Spleen (tissue), 11 donors: ENCODE data around the gene S100A8. TPM values are rescaled to one million over a fixed set of nuclear protein-coding genes. Genes with fewer than 3 reads are reported as not detected.

Experiments
- DNase-seq: peaks from one replicate; pipeline ENCODE4 v3.0.0-alpha.2; 2020
- H3K27ac ChIP-seq, 8 donors: fragments of 200-600 bp; sonication (generic) in 7 of 8; 1 replicate in 4 of 8; 2 replicates in 4 of 8; pipeline versions ENCODE4 v1.5.0 to v1.8.0; 2016 to 2021; ENCODE audit warnings: inconsistent platforms in 4 of 8, mild to moderate bottlenecking in 4 of 8, moderate library complexity in 1 of 8
- H3K27me3 ChIP-seq, 7 donors: fragments of 200-600 bp; sonication (generic) in 6 of 7; replicated peaks in 1 of 7; 1 replicate in 4 of 7; 2 replicates in 3 of 7; pipeline versions ENCODE4 v1.5.0 to v1.8.0; 2016 to 2021; ENCODE audit warnings: inconsistent platforms in 3 of 7, mild to moderate bottlenecking in 1 of 7
- H3K36me3 ChIP-seq, 6 donors: fragments of 200-600 bp; sonication (generic) in 5 of 6; 1 replicate in 4 of 6; 2 replicates in 2 of 6; pipeline versions ENCODE4 v1.5.0 to v1.8.0; 2016 to 2021; ENCODE audit warnings: inconsistent platforms in 2 of 6
- H3K4me1 ChIP-seq, 6 donors: fragments of 200-600 bp; sonication (generic) in 5 of 6; 1 replicate in 3 of 6; 2 replicates in 3 of 6; pipeline versions ENCODE4 v1.5.0 to v1.8.0; 2016 to 2021; ENCODE audit warnings: inconsistent platforms in 3 of 6
- H3K4me3 ChIP-seq, 8 donors: fragments of 200-600 bp; sonication (generic) in 7 of 8; 1 replicate in 4 of 8; 2 replicates in 4 of 8; pipeline versions ENCODE4 v1.5.0 to v1.8.0; 2016 to 2021; ENCODE audit warnings: inconsistent platforms in 4 of 8, mild to moderate bottlenecking in 4 of 8, moderate library complexity in 2 of 8
- H3K9me3 ChIP-seq, 8 donors: fragments of 200-600 bp; sonication (generic) in 7 of 8; 1 replicate in 4 of 8; 2 replicates in 4 of 8; pipeline versions ENCODE4 v1.5.0 to v1.8.0; 2016 to 2021; ENCODE audit warnings: inconsistent platforms in 4 of 8
- CTCF ChIP-seq, 11 experiments: fragments of 200-600 bp in 7 of 11; fragments of 450-650 bp in 4 of 11; sonication (generic) in 4 of 11; IDR thresholded peaks in 8 of 11; conservative IDR thresholded peaks in 3 of 11; 1 replicate in 7 of 11; 2 replicates in 4 of 11; pipeline versions ENCODE4 v1.4.0 to v1.8.0; 2016 to 2021; ENCODE audit warnings: antibody characterized with exemption in 11 of 11, inconsistent platforms in 4 of 11, mild to moderate bottlenecking in 1 of 11
- POLR2A ChIP-seq, 3 donors: fragments of 450-650 bp; IDR thresholded peaks; one replicate each; pipeline ENCODE4 v1.5.1; 2017; ENCODE audit warnings: antibody characterized with exemption in 3 of 3, mild to moderate bottlenecking in 1 of 3
- POLR2AphosphoS5 ChIP-seq, 3 donors: sonication (generic); formaldehyde crosslinking; IDR thresholded peaks; one replicate each; pipeline ENCODE4 v1.5.1; 2017; ENCODE audit warnings: antibody characterized with exemption in 3 of 3
- WGBS, 5 donors: extraction: QIAGEN DNeasy Blood & Tissue Kit in 3 of 5; methylation state at CpG; one replicate each; pipeline versions ENCODE4 v1.1.5 to v1.1.7; 2013 to 2018; 5-methylcytosine and 5-hydroxymethylcytosine counted together
- intact Hi-C: fragments of 100-400 bp; cut with DNase I; formaldehyde crosslinking; loops from one replicate; pipeline ENCODE4 v1.15.0; 2023; ENCODE audit warnings: low total_unique reads
- polyA plus RNA-seq, 3 donors: library from polyadenylated mRNA; stranded (reverse); fragments of 200-250 nt; gene quantifications; one replicate each; pipeline ENCODE4 v1.2.1, GENCODE V29; 2013
- total RNA-seq, 7 donors: library from RNA; depleted of rRNA in 3 of 7; stranded (reverse); fragments of >200 nt in 3 of 7; fragmentation: NEBNext Ultra II Directional in 4 of 7; extraction: Animal tissue kit (Norgen Biotek cat#: 25700) in 4 of 7; gene quantifications; one replicate each; pipeline versions ENCODE4 v1.1.0 to v1.2.1, GENCODE V29; 2016 to 2021
- donor health status: healthy with polysubstance abuse.
- donor health status: DM: no; HTN: no; CAD: no; lungs with moderate emphysema.
- donor health status: DM: no; HTN: no; CAD: no.
- donor health status: Bipolar disorder and iron deficiency.
- donor health status: healthy.
- donor health status: DM: no; HTN: no; CAD: no.
- donor health status: DM: yes; HTN: yes; CAD: no.

The S100A8 gene
- total and polyA plus RNA-seq, 10 donors = 756 to 7,676 (median 1,458) TPM

GRCh38 chr1:153352523-153352922, 38.4 kb downstream of the S100A8 start:
- no peak overlapping the region for H3K27ac ChIP-seq
- peak; percentile 88 for DNase-seq
- intact Hi-C loops = loop anchor here (5.0 to 10.0 kb wide), 2 partner anchors 145 to 212 kb away; partner anchors contain the start of gene S100A2
- WGBS, 5 donors = 0 to 2% (median 1%) methylated on average over 4 of the region's 4 CpGs
- H3K4me1 ChIP-seq = peaks cover 2 to 45% (median 8%) of the 10 kb centered on the region in 6 donors
- no peak overlapping the region for H3K4me3 ChIP-seq
- H3K36me3 ChIP-seq = no peaks in the 10 kb centered on the region
- TF ChIP-seq CTCF (IDR thresholded peaks at IDR 0.05 in 8 of 11, conservative IDR thresholded peaks at IDR 0.05 in 3 of 11) = peak; percentile 78 to 97 (median 91)
- TF ChIP-seq POLR2AphosphoS5 (IDR thresholded peaks at IDR 0.05) = no peak
- no peaks in the 10 kb centered on the region for H3K9me3 ChIP-seq
- H3K27me3 ChIP-seq = peaks cover 0 to 69% (median 11%) of the 10 kb centered on the region in 7 donors

- TF ChIP-seq POLR2A (IDR thresholded peaks at IDR 0.05) = no peak
- no peak for TF ChIP-seq CTCF (IDR thresholded peaks at IDR 0.05 in 8 of 11, conservative IDR thresholded peaks at IDR 0.05 in 3 of 11)
- TF ChIP-seq POLR2AphosphoS5 (IDR thresholded peaks at IDR 0.05) = no peak
- Histone ChIP-seq H3K36me3 (no peaks in the 10 kb centered on the region), H3K27ac (no peak overlapping the region), H3K27me3 (peaks cover 0 to 90% (median 11%) of the 10 kb centered on the region in 7 donors), H3K9me3 (no peaks in the 10 kb centered on the region), H3K4me3 (no peak overlapping the region), H3K4me1 (peaks cover 0 to 39% (median 12%) of the 10 kb centered on the region in 6 donors)
- no peak for DNase-seq
- 21 to 41% (median 32%) methylated on average over 1 of the region's 1 CpG for WGBS, 5 donors
- intact Hi-C loops = loop anchor here (5.0 to 10.0 kb wide), 2 partner anchors 147 to 214 kb away; partner anchors contain the start of gene S100A2
Observed at GRCh38 chr1:153350321-153350957, 40.4 kb downstream of the S100A8 start.

- Histone ChIP-seq H3K9me3 (no peaks in the 10 kb centered on the region), H3K27ac (no peak overlapping the region), H3K27me3 (peaks cover 0 to 94% (median 11%) of the 10 kb centered on the region in 7 donors), H3K36me3 (no peaks in the 10 kb centered on the region), H3K4me3 (no peak overlapping the region), H3K4me1 (peaks cover 0 to 39% (median 19%) of the 10 kb centered on the region in 6 donors)
- intact Hi-C loops = loop anchor here (5.0 to 10.0 kb wide), 2 partner anchors 148 to 215 kb away; partner anchors contain the start of gene S100A2
- TF ChIP-seq POLR2AphosphoS5 (IDR thresholded peaks at IDR 0.05) = no peak
- no peak for TF ChIP-seq POLR2A (IDR thresholded peaks at IDR 0.05)
- TF ChIP-seq CTCF (IDR thresholded peaks at IDR 0.05 in 8 of 11, conservative IDR thresholded peaks at IDR 0.05 in 3 of 11) = no peak
- WGBS, 5 donors = 63 to 84% (median 66%) methylated on average over 16 to 17 of the region's 17 CpGs
- DNase-seq = no peak
Observed at GRCh38 chr1:153349363-153350320, 41.2 kb downstream of the S100A8 start.
